ENCODE results near the gene MCRS1.
"Not testable (repeated sequence)": the region's sequence is repeated elsewhere in the genome, so short reads cannot be mapped to it uniquely, and the experiment has no call there.

Gene MCRS1, protein sequence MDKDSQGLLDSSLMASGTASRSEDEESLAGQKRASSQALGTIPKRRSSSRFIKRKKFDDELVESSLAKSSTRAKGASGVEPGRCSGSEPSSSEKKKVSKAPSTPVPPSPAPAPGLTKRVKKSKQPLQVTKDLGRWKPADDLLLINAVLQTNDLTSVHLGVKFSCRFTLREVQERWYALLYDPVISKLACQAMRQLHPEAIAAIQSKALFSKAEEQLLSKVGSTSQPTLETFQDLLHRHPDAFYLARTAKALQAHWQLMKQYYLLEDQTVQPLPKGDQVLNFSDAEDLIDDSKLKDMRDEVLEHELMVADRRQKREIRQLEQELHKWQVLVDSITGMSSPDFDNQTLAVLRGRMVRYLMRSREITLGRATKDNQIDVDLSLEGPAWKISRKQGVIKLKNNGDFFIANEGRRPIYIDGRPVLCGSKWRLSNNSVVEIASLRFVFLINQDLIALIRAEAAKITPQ

DNA sequence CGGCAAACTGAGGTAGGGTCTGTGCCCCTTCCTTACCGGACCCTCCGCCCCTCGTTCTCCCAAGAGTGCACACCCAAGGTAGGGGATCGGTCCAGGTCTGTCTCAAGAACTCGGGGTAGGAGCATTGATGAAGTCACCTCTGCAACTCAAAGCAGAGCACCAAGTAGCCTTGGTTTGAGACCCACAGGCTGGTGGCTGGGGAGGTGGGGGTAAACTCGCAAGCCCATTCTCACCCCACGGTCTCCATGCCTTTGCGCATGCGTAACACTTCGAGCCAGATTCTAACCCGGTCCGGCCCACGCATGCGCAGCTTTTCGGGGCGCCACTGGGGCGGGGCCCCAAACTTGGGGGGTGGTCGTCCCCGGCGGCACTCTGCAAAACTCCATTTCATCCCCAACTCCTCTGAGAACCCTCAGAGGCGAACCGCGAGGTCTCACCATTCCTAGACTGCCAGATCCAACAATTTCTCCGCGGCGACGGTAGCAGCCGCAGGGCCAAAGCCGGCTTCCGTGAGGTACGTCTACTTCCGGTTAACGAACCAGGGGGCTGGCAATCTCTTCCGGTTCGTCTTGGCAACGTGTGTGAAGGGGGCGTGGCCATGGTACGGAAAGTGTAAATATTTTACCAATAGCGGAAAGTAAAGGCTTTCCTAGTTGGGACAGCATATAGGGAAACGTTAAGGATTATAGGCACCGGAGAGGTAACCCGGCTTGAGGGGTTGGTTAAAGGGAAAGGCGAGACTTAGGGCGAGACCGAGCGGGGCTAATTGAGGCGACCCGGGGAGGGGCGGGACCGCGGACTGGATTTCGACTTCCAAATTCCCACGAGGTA lies at the start of gene MCRS1:
TSS of gene MCRS1 (minus strand) at position 532 of the 831 bp plus-strand sequence. CDS start 1,411 bp downstream, outside the sequence.
- H3K36me3 Mint-ChIP-seq (ENCODE audit: low read depth), result peaks cover 26% of the 10 kb centered on the region
- DNase-seq (ENCODE audit: low spot score), result peak; percentile 87
- peak within 1 kb of the TSS; percentile 99 for H3K27ac Mint-ChIP-seq
- no peaks in the 10 kb centered on the region for H3K9me3 Mint-ChIP-seq
- H3K27me3 Mint-ChIP-seq (ENCODE audit: low read depth), result no peaks in the 10 kb centered on the region
- peak within 1 kb of the TSS; percentile 98 for H3K4me3 Mint-ChIP-seq
- peaks cover 40% of the 10 kb centered on the region for H3K4me1 Mint-ChIP-seq (ENCODE audit: low read depth)

DNA sequence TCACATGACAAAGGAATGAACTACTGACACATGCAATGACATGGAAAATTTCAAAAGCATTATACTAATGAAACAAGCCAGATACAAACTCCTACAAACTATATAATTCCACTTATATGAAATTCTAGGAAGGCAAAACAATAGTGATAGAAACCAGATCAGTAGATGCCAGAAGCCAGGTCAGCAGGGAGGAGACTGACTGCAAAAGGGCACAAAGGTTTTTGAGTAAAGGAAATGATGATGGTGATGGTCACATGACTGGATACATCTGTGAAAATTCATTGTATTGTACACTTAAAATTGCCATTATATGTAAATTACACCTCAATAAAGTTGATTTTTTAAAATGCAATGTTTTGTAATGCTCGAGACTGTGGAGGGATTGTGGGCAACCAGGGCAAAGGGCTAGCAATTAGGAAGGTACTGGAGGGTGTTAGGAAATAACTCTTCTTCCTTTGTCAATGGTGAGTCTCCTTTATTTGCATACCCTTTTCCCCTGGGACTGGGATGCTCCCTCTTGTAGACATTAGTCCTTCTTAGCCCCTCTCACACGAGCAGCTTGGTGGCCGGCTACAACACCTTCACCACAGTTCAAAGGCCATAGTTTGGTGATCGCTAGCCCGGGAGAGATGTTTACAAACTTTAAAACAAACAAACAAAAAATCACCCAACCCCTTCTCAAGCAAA lies 48.7 kb upstream of the MCRS1 start:
- H3K9me3 Mint-ChIP-seq, result peaks cover 7% of the 10 kb centered on the region
- H3K27ac Mint-ChIP-seq, result no peak overlapping the region
- H3K4me3 Mint-ChIP-seq, result no peak overlapping the region

DNA sequence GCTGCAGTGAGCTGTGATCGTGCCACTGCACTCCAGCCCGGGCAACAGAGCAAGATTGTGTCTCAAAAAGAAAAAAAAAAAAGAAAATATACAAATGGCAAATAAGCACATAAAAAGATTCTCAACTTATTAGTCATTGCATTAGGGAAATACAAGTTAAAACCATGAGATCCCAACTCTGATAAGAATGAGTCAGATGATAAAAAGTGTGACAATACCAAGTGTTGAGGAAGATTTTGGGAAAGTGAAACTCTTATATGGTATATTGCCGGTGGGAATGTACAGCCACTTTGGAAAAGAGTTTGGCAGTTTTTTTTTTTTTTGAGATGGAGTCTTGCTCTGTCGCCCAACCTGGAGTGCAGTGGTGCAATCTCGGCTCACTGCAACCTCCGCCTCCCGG lies 47.8 kb upstream of the MCRS1 start:
- Mint-ChIP-seq H3K27me3 (ENCODE audit: low read depth) (peaks cover 38% of the 10 kb centered on the region), H3K27ac (no peak overlapping the region)
- no peak for DNase-seq (ENCODE audit: low spot score)

More for the DNA sequence above, 48.7 kb upstream of the MCRS1 start:
- Mint-ChIP-seq H3K36me3 (ENCODE audit: low read depth) (peaks cover 2% of the 10 kb centered on the region), H3K4me1 (ENCODE audit: low read depth) (peaks cover 13% of the 10 kb centered on the region), H3K27me3 (ENCODE audit: low read depth) (peaks cover 44% of the 10 kb centered on the region)
- DNase-seq (ENCODE audit: low spot score), result no peak

DNA sequence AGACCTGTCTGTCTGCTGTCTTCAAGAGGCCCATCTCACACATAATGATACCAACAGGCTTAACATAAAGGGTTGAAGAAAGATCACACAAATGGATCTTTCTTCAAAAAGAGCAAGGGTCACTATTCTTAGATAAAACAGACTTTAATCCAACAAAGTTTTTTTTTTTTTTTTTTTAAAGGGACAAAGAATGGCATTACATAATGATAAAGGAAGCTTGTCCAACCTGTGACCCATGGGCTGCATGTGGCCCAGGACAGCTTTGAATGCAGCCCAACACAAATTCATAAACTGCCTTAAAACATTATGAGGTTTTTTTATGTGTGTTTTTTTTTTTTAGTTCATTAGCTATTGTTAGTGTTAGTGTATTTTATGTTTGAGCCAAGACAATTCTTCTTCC lies 44.3 kb upstream of the MCRS1 start:
- peaks cover 5% of the 10 kb centered on the region for H3K4me1 Mint-ChIP-seq (ENCODE audit: low read depth)
- no peak for DNase-seq (ENCODE audit: low spot score)
- peaks cover 5% of the 10 kb centered on the region for H3K36me3 Mint-ChIP-seq (ENCODE audit: low read depth)
- peaks cover 13% of the 10 kb centered on the region for H3K27me3 Mint-ChIP-seq (ENCODE audit: low read depth)
- peaks cover 14% of the 10 kb centered on the region for H3K9me3 Mint-ChIP-seq
- H3K27ac Mint-ChIP-seq, result no peak overlapping the region
- H3K4me3 Mint-ChIP-seq, result no peak overlapping the region

More for the DNA sequence above, 47.8 kb upstream of the MCRS1 start:
- Mint-ChIP-seq H3K4me3 (no peak overlapping the region), H3K9me3 (peaks cover 7% of the 10 kb centered on the region), H3K36me3 (ENCODE audit: low read depth) (peaks cover 2% of the 10 kb centered on the region), H3K4me1 (ENCODE audit: low read depth) (peaks cover 7% of the 10 kb centered on the region)

DNA sequence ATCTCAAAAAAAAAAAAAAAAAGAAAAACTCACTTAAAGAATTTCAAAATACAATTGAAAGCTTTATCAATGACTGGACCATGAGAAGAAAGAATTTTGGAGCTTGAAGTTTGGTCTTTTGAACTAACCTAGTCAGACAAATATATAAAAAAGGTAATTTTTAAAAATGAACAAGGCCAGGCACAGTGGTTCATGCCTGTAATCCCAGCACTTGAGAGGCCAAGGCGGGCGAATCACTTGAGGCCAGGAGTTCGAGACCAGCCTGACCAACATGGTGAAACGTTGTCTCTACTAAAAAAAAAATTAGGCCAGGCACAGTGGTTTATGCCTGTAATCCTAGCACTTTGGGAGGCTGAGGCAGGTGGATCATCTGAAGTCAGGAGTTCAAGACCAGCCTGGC lies 42.8 kb upstream of the MCRS1 start:
- H3K4me1 Mint-ChIP-seq (ENCODE audit: low read depth); DNase-seq (ENCODE audit: low spot score); H3K36me3 Mint-ChIP-seq (ENCODE audit: low read depth); H3K27me3 Mint-ChIP-seq (ENCODE audit: low read depth); H3K27ac Mint-ChIP-seq; H3K4me3 Mint-ChIP-seq: not testable (repeated sequence)
- H3K9me3 Mint-ChIP-seq, result peaks cover 13% of the 10 kb centered on the region

DNA sequence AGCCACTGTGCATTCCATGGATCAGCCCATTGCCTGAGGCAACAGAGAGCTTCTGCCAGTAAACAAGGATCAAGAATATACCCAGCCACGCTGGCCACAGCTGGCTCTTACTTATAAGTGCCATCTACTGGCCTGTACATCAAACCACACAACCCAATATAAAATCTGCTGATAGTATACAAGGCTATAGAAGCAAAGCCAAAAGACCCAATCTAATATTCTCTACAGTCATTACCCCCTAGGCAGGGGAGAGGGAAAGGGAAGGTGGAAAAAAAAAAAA lies 41.9 kb upstream of the MCRS1 start:
- peaks cover 6% of the 10 kb centered on the region for H3K27me3 Mint-ChIP-seq (ENCODE audit: low read depth)

DNA sequence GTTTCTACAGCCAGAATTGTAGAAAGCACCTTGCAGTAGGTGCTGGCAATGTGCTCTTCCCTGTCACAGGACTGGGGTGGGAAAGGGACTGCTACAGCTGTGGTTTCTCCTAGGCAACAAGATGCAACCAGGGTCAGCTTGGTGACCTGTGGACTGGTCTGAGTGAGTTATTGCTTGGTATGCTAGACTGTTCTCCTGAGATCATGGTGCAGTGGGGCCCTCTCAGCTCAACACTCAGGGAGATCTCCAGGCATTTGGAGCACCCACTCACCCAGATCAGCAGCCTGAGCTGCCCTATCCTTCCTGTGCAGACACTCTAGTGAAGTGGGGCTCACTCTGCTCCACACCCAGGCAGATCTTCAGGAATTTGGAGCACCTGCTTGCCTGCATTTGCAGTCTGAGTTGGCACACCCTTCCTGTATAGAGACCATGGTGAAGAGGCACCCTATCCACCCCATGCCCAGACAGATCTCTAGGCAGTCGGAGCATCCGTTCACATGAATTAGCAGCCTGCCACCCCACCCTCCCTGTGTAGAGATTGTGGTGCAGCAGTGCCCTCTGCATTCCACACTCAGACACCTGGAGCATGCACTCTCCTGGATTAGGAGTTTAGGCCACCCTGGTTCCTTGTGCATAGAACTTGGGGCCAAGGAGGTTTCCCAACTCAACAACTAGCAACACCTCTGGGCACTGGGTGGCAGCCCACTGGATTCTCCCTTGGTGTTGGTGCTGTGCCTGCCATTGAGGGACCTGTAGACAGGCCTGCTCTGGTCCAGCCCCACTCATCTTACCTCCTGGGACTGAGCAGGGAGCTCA lies 41.3 kb upstream of the MCRS1 start:
- H3K27me3 Mint-ChIP-seq (ENCODE audit: low read depth), result peaks cover 6% of the 10 kb centered on the region
- DNase-seq (ENCODE audit: low spot score), result no peak
- H3K9me3 Mint-ChIP-seq, result peaks cover 6% of the 10 kb centered on the region
- H3K27ac Mint-ChIP-seq, result no peak overlapping the region
- H3K36me3 Mint-ChIP-seq (ENCODE audit: low read depth), result peaks cover 3% of the 10 kb centered on the region
- H3K4me1 Mint-ChIP-seq (ENCODE audit: low read depth), result peaks cover 5% of the 10 kb centered on the region
- H3K4me3 Mint-ChIP-seq, result no peak overlapping the region

More for the DNA sequence above, 41.9 kb upstream of the MCRS1 start:
- no peak overlapping the region for H3K4me3 Mint-ChIP-seq
- peaks cover 6% of the 10 kb centered on the region for H3K9me3 Mint-ChIP-seq
- H3K27ac Mint-ChIP-seq, result no peak overlapping the region
- no peak for DNase-seq (ENCODE audit: low spot score)
- peaks cover 5% of the 10 kb centered on the region for H3K4me1 Mint-ChIP-seq (ENCODE audit: low read depth)
- H3K36me3 Mint-ChIP-seq (ENCODE audit: low read depth), result peaks cover 3% of the 10 kb centered on the region

DNA sequence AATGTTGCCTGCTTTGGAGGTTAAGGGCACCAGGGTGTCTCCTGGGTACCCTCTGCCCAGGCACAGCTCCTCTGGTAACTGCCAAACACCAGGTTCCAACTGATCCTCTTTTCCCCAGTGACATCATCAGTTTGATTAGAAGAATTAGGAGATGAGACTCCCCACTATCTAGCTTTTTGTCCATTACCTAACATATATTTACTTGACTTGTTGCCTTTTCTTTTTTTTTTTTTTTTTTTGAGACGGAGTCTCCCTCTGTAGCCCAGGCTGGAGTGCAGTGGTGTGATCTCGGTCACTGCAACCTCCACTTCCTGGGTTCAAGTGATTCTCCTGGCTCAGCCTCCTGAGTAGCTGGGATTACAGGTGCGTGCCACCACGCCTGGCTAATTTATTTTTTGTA lies 37.6 kb upstream of the MCRS1 start, which contains the start of gene FAM186B:
TSS of gene FAM186B (minus strand) at position 101 of the 400 bp plus-strand sequence. CDS start 162 bp downstream, outside the sequence.
- not testable (repeated sequence) for H3K27me3 Mint-ChIP-seq (ENCODE audit: low read depth); H3K4me3 Mint-ChIP-seq; H3K4me1 Mint-ChIP-seq (ENCODE audit: low read depth); H3K27ac Mint-ChIP-seq; H3K36me3 Mint-ChIP-seq (ENCODE audit: low read depth); DNase-seq (ENCODE audit: low spot score); H3K9me3 Mint-ChIP-seq

DNA sequence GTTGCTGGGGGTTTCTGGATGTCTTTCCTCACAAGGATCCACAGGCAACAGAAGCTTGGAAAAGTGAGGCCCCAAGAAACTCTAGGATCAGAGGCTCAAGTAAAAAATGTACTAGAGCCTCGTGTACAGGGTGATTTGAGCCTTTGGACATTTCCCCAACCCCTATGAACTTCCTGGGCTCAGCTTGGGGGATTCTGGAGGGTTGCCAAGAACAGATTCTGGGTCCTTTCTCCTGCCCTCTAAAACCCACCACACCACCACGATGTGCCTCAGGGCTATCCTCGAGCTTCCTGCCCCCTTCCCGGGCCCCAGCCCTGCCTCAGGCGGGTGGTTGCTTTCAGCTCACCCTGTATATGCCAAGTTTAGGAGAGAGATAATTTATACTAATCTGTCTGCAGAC lies 36.9 kb upstream of the MCRS1 start:
- Mint-ChIP-seq H3K9me3 (peaks cover 1% of the 10 kb centered on the region), H3K4me1 (ENCODE audit: low read depth) (peaks cover 2% of the 10 kb centered on the region), H3K27ac (no peak overlapping the region), H3K27me3 (ENCODE audit: low read depth) (peaks cover 3% of the 10 kb centered on the region), H3K36me3 (ENCODE audit: low read depth) (no peaks in the 10 kb centered on the region), H3K4me3 (no peak overlapping the region)
- no peak for DNase-seq (ENCODE audit: low spot score)

DNA sequence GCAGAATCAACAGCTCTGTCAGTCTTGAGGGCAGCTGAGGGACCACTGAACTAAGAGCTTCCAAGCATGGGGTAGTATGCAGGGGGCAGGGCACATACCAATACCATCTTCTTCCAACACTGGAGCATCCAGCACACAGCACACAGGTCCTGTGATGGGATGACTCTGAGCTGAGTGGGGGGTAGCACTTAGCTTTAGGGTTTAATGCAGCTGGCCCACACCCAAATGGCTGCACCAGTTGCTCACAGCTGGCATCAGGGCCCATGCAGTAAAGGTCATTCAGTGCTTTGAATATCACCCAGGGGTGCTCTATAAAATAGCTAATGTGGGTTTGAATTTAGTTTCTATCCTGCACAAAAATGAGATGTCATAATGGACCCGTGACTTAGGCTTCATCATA lies 35.8 kb upstream of the MCRS1 start:
- Mint-ChIP-seq H3K4me3 (no peak overlapping the region), H3K27me3 (ENCODE audit: low read depth) (peaks cover 3% of the 10 kb centered on the region), H3K9me3 (no peaks in the 10 kb centered on the region), H3K27ac (no peak overlapping the region), H3K36me3 (ENCODE audit: low read depth) (no peaks in the 10 kb centered on the region), H3K4me1 (ENCODE audit: low read depth) (peaks cover 2% of the 10 kb centered on the region)
- DNase-seq (ENCODE audit: low spot score), result no peak

DNA sequence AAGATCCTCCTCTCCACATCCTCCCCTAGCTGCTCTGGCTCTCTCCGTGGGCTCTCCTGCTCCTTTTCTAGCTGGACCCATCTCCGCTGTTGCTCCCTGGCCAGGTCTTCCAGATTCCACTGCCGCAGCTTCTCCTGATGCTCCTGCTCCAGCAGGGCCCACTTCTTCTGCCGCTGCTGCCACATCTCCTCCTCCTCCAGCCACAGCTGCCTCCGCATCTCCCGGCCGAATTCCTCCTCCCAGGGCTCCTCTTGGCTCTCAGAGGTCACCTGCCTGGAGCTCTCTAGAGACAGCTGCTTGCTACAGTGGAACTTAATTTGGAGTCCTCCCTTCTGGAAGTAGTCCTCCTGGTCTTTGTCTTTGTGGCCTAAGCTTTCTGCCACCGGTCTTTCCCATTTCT lies 32.0 kb upstream of the MCRS1 start:
- Mint-ChIP-seq H3K27ac (no peak overlapping the region), H3K27me3 (ENCODE audit: low read depth) (no peaks in the 10 kb centered on the region), H3K36me3 (ENCODE audit: low read depth) (no peaks in the 10 kb centered on the region), H3K9me3 (no peaks in the 10 kb centered on the region), H3K4me1 (ENCODE audit: low read depth) (peaks cover 1% of the 10 kb centered on the region), H3K4me3 (no peak overlapping the region)
- DNase-seq (ENCODE audit: low spot score), result no peak

DNA sequence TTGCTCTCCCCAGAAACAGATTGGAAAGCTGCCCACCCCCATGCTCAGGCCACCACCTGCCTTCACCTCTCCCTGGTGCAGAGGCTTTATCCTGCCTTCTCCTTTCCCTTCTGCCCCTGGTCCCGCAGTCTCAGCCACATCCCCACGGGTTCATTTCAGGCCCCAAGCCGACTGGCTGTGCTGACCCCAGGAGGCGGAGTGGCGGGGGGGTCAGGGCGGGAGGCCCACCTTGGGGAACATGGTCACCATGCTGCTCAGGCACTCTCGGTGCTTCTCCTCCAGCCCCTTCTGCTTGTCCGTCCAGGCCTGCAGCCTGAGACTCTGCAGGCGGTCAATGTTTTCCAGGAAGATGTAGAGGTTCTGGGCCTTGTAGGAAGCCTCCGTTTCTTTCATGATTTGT lies 30.6 kb upstream of the MCRS1 start:
- H3K27me3 Mint-ChIP-seq (ENCODE audit: low read depth), result no peaks in the 10 kb centered on the region
- no peak overlapping the region for H3K27ac Mint-ChIP-seq
- no peaks in the 10 kb centered on the region for H3K4me1 Mint-ChIP-seq (ENCODE audit: low read depth)
- no peaks in the 10 kb centered on the region for H3K9me3 Mint-ChIP-seq
- no peak overlapping the region for H3K4me3 Mint-ChIP-seq
- no peaks in the 10 kb centered on the region for H3K36me3 Mint-ChIP-seq (ENCODE audit: low read depth)
- no peak for DNase-seq (ENCODE audit: low spot score)

Measured in T-helper 2 cell treated with Interferon-gamma antibody and Interleukin-4, amounts not matched to agents 5 μg/mL and 100 μg/mL, for 36 hours (primary cell).